Pancreas (tissue), 10 donors: ENCODE results near the gene MOCOS. TPM values are rescaled to one million over a fixed set of nuclear protein-coding genes. Genes with fewer than 3 reads are reported as not detected.

Experiments
- ATAC-seq, 4 donors: fragments of 200-7000 bp; cut with Tn5 transposase; one replicate each; pipeline versions ENCODE4 v1.8.0 to v1.9.1; 2020; ENCODE audit warnings: mild to moderate bottlenecking in 4 of 4, moderate library complexity in 4 of 4
- DNase-seq, 6 donors: peaks; one replicate each; pipeline ENCODE4 v3.0.0-alpha.2; 2020
- FAIRE-seq: peaks from 2 replicates; lab custom pipeline; 2012; peaks lifted over from hg19 to GRCh38; lab: Jason Lieb, UNC
- H3K27ac ChIP-seq, 4 donors: fragments of 200-600 bp; sonication (generic); 1 replicate in 3 of 4; 2 replicates in 1 of 4; pipeline versions ENCODE4 v1.5.0 to v1.8.0; 2020
- H3K27me3 ChIP-seq, 4 donors: fragments of 200-600 bp; one replicate each; pipeline ENCODE4 v1.8.0; 2021
- H3K36me3 ChIP-seq, 3 donors: fragments of 200-600 bp; sonication (generic) in 1 of 3; one replicate each; pipeline versions ENCODE4 v1.5.0 to v1.8.0; 2020 to 2021
- H3K4me1 ChIP-seq, 3 donors: fragments of 200-600 bp; one replicate each; pipeline ENCODE4 v1.8.0; 2021
- H3K4me3 ChIP-seq, 4 donors: fragments of 200-600 bp; sonication (generic) in 2 of 4; one replicate each; pipeline versions ENCODE4 v1.5.0 to v1.8.0; 2020 to 2021
- H3K9me3 ChIP-seq, 4 donors: fragments of 200-600 bp; one replicate each; pipeline ENCODE4 v1.8.0; 2021
- CTCF ChIP-seq, 4 donors: fragments of 200-600 bp; sonication (generic) in 3 of 4; IDR thresholded peaks; one replicate each; pipeline versions ENCODE4 v1.5.0 to v1.8.0; 2021; ENCODE audit warnings: antibody characterized with exemption in 4 of 4
- WGBS, 2 donors: extraction: QIAGEN DNeasy Blood & Tissue Kit; methylation state at CpG; one replicate each; pipeline ENCODE4 v1.1.7; 2013; 5-methylcytosine and 5-hydroxymethylcytosine counted together
- intact Hi-C, 3 donors: fragments of 100-400 bp; cut with DNase I; formaldehyde crosslinking; loops; one replicate each; pipeline versions ENCODE4 v1.11.1 to v1.14.2; 2022
- polyA plus RNA-seq, 2 donors: library from polyadenylated mRNA; stranded (reverse); fragments of 200-250 nt; gene quantifications; one replicate each; pipeline ENCODE4 v1.2.3, GENCODE V29; 2013
- total RNA-seq, 6 donors: library from RNA; stranded (reverse); fragmentation: NEBNext Ultra II Directional in 4 of 6; extraction: Animal tissue kit (Norgen Biotek cat#: 25700) in 4 of 6; gene quantifications; one replicate each; pipeline versions ENCODE4 v1.2.1 to v1.2.4, GENCODE V29; 2021 to 2023
- donor health status: healthy with polysubstance abuse.
- donor health status: DM: no; HTN: no; CAD: no; lungs with moderate emphysema.
- donor health status: DM: no; HTN: no; CAD: no.
- donor health status: control.
- donor health status: control.
- donor health status: Bipolar disorder and iron deficiency.
- donor health status: DM: yes; HTN: yes; CAD: no.
- donor health status: DM: no; HTN: no; CAD: no.
- donor health status: DM: no; HTN: no; CAD: no.
- donor health status: DM: yes; HTN: yes; CAD: no.

Gene MOCOS
- total and polyA plus RNA-seq, 8 donors, result 0.49 to 1.6 (median 0.92) TPM

GRCh38 chr18:36309436-36310391, 122.4 kb downstream of the MOCOS start:
- Histone ChIP-seq H3K27me3 (no peaks in the 10 kb centered on the region), H3K4me1 (no peaks in the 10 kb centered on the region), H3K27ac (no peak overlapping the region), H3K36me3 (no peaks in the 10 kb centered on the region), H3K4me3 (no peak overlapping the region), H3K9me3 (no peaks in the 10 kb centered on the region)
- FAIRE-seq (no peak), ATAC-seq (peak in 2 of 4 donors; percentile 48 to 63), DNase-seq (peak in 1 of 6 donors; percentile 23)
- 82 to 86% methylated on average over 11 of the region's 11 CpGs for WGBS, 2 donors
- intact Hi-C loops, result loop anchor here in 1 of 3 donors (10.0 kb wide), 1 partner anchor 255 kb away; no protein-coding TSS in a partner anchor
- TF ChIP-seq CTCF (IDR thresholded peaks at IDR 0.05), result no peak

- FAIRE-seq, result no peak
These were observed 123.8 kb downstream of the MOCOS start for GRCh38 chr18:36311026-36311570.

GRCh38 chr18:36312806-36313395, 125.6 kb downstream of the MOCOS start:
- H3K9me3 ChIP-seq, result no peaks in the 10 kb centered on the region
- intact Hi-C loops, result no loop called here
- 69 to 80% methylated on average over 2 of the region's 2 CpGs for WGBS, 2 donors

More at GRCh38 chr18:36311026-36311570, 123.8 kb downstream of the MOCOS start:
- 81 to 93% methylated on average over 5 of the region's 5 CpGs for WGBS, 2 donors
- Histone ChIP-seq H3K36me3 (no peaks in the 10 kb centered on the region), H3K27ac (no peak overlapping the region), H3K4me1 (no peaks in the 10 kb centered on the region), H3K4me3 (no peak overlapping the region), H3K9me3 (no peaks in the 10 kb centered on the region), H3K27me3 (no peaks in the 10 kb centered on the region)
- DNase-seq, result no peak
- no peak for ATAC-seq
- no peak for TF ChIP-seq CTCF (IDR thresholded peaks at IDR 0.05)
- intact Hi-C loops, result no loop called here

GRCh38 chr18:36314098-36314497, 126.8 kb downstream of the MOCOS start:
- Histone ChIP-seq H3K27ac (no peak overlapping the region), H3K9me3 (no peaks in the 10 kb centered on the region), H3K4me3 (no peak overlapping the region), H3K36me3 (no peaks in the 10 kb centered on the region), H3K27me3 (no peaks in the 10 kb centered on the region), H3K4me1 (no peaks in the 10 kb centered on the region)
- intact Hi-C loops, result no loop called here
- TF ChIP-seq CTCF (IDR thresholded peaks at IDR 0.05), result no peak
- WGBS, 2 donors, result 80 to 91% methylated on average over 4 of the region's 4 CpGs
- FAIRE-seq, result no peak
- ATAC-seq, result peak in 1 of 4 donors; percentile 34
- DNase-seq, result no peak

More at GRCh38 chr18:36312806-36313395, 125.6 kb downstream of the MOCOS start:
- H3K27me3 ChIP-seq, result no peaks in the 10 kb centered on the region
- no peaks in the 10 kb centered on the region for H3K36me3 ChIP-seq
- no peak for TF ChIP-seq CTCF (IDR thresholded peaks at IDR 0.05)
- H3K4me1 ChIP-seq, result no peaks in the 10 kb centered on the region
- H3K27ac ChIP-seq, result no peak overlapping the region
- FAIRE-seq (no peak), ATAC-seq (peak in 3 of 4 donors; percentile 36 to 65 (median 47)), DNase-seq (peak in 1 of 6 donors; percentile 8)
- H3K4me3 ChIP-seq, result no peak overlapping the region
